Epithelial cell of esophagus (primary cell): ENCODE data around the gene GRM7.

Source experiments
- DNase-seq: peaks from one replicate; pipeline ENCODE4 v3.0.0; 2010; ENCODE audit warnings: low read depth
- H3K4me3 ChIP-seq: 2 replicates; pipeline ENCODE4 v1.5.1; 2011; ENCODE audit warnings: mild to moderate bottlenecking, low read length, control low read depth
- CTCF ChIP-seq: IDR thresholded peaks from 2 replicates; pipeline ENCODE4 v1.5.1; 2011; ENCODE audit warnings: low read depth, mild to moderate bottlenecking, low read length, control low read depth, inconsistent platforms; ENCODE audit not compliant: insufficient read depth; ENCODE audit errors: missing control alignments

GRM7 gene

DNA sequence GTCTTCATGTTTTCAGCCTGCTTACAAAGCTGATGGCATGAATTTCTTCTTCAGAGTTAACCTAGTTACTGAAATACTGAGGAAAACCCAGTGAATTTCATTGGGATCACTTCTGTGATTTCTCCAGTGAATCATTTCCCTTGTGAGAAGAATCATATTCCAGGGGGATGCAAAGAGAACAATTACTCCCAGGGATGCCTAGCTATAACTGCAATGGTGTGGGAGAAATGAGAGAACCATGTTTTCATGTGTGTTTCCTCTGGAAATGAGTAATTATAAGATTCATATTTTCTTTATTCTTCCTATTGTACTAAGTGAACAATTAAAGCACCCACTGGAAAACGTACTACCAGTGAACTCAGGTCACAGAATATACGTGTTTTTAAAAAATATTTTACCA lies 485.4 kb downstream of the GRM7 start:
- DNase-seq: no peak
- no peak for TF ChIP-seq CTCF

GRCh38 chr3:7357101-7357500 lies 496.2 kb downstream of the GRM7 start:
- DNase-seq: no peak

More for the DNA sequence above, 485.4 kb downstream of the GRM7 start:
- H3K4me3 ChIP-seq: no peak overlapping the region

DNA sequence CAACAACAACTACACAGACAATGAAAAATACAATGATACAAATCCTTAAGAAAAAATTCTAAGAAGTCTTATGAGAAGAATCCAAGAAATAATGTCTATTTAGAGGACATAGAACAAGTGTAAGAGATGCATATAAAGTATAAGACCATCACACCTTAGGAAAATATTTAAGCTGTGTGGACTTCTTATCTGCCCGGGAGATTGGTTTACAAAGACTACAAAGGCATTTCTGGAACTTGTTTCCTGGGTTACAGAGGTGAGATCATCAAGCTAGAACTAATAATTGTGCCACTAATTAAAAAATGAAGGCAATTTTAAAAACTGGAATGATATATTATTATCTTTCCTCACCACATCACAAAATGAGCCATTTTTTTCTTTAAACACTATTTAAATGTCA lies 507.1 kb downstream of the GRM7 start:
- no peak for DNase-seq
- no peak for TF ChIP-seq CTCF
- H3K4me3 ChIP-seq: no peak overlapping the region

More at GRCh38 chr3:7357101-7357500, 496.2 kb downstream of the GRM7 start:
- TF ChIP-seq CTCF: no peak
- H3K4me3 ChIP-seq: no peak overlapping the region

- no peak overlapping the region for H3K4me3 ChIP-seq
- DNase-seq: no peak
- TF ChIP-seq CTCF: no peak
These were observed 507.7 kb downstream of the GRM7 start for GRCh38 chr3:7368597-7368996.

GRCh38 chr3:7371693-7372572 lies 511.0 kb downstream of the GRM7 start:
- no peak for TF ChIP-seq CTCF
- no peak overlapping the region for H3K4me3 ChIP-seq
- no peak for DNase-seq

GRCh38 chr3:7377103-7377502 lies 516.2 kb downstream of the GRM7 start:
- H3K4me3 ChIP-seq: no peak overlapping the region
- no peak for TF ChIP-seq CTCF
- no peak for DNase-seq

DNA sequence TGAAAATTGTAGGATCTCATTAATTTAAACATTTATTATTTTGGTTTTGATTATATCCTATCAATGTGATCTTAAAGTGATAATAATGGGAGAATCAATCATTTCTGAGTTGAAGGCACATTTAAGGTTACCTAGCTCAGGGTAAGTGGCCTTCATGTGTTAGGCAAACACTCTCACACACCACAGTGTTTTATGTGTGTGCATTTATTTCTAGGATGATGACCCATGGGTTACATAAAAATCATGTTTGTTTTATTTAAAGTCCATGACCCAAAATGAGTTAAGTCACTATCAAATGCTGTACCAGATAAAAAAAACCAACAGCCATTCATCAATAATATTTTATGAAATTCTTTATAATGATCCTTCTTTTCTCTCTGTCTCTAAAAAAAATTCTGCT lies 520.8 kb downstream of the GRM7 start:
- no peak for DNase-seq
- TF ChIP-seq CTCF: no peak
- no peak overlapping the region for H3K4me3 ChIP-seq
